Stimulated activated CD4-positive, alpha-beta T cell treated with anti-CD3 and anti-CD28 coated beads, Interleukin-4, amount 100 ng/mL, for 4 hours (primary cell): ENCODE results near the gene MAP2K4.
"Not testable (repeated sequence)": the region's sequence is repeated elsewhere in the genome, so short reads cannot be mapped to it uniquely, and the experiment has no call there.

Experiments used
- DNase-seq, 2 experiments: peaks; one replicate each; pipeline ENCODE4 v3.0.0-alpha.2; 2020

Gene MAP2K4

DNA sequence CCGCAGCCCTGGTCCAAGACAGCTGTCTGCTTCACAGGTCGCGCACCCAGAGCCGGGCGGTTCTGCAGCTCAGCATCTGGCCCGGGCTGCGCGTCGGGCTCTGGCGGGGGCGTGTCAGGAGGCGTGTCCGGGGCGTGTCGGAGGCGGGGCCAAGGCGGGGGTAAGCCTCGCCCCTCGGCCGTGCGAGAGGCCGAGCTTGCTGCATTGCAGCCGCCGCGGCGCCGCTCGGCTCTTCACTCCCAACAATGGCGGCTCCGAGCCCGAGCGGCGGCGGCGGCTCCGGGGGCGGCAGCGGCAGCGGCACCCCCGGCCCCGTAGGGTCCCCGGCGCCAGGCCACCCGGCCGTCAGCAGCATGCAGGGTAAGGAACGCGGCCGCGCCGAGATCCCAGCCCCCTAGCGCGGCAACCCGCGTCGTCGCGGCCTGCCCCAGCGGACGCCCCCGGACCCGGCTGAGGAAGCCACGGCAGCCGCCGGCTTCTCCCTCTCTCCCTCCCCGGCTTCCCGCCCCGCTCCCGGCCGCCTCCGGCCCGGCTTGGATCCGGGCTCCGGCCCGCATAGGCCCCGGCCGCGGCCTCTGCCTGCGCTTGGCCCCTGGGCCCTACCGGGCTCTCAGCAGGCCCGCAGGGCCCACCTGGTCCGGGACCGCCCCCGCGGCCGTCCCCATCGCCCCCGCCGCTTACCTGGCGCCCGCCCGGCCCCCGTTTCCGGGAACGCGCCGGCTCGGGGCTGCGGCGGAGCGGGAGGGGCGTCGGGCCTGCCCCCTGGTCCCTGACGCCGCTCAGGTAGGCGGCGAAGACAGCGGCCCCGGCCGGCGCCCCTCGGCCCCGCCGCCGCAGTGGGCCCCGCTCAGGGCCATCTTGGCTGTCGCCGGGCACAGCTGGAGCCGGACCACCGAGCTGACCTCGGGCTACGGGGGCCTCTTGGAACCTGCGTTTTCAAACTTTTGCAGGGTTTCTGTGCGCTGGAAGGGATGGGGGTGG, at the start of gene MAP2K4:
TSS of gene MAP2K4 (plus strand) at position 236 of the 981 bp plus-strand sequence. CDS start at position 246, 10 bp downstream.
- peak; percentile 91 to 97 for DNase-seq

DNA sequence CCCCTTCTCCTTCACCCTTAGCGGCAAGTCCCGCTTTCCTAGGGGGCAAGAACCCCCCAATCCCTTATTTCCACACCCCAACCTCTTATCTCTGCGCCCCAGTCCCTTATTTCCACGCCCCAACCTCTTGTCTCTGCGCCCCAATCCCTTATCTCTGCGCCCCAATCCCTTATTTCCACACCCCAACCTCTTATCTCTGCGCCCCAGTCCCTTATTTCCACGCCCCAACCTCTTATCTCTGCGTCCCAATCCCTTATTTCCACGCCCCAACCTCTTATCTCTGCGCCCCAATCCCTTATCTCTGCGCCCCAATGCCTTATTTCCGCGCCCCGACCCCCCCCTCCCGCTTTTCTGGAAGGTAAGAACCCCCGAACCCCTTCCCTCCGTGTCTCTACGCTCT, 47.9 kb upstream of the MAP2K4 start:
- not testable (repeated sequence) for DNase-seq

DNA sequence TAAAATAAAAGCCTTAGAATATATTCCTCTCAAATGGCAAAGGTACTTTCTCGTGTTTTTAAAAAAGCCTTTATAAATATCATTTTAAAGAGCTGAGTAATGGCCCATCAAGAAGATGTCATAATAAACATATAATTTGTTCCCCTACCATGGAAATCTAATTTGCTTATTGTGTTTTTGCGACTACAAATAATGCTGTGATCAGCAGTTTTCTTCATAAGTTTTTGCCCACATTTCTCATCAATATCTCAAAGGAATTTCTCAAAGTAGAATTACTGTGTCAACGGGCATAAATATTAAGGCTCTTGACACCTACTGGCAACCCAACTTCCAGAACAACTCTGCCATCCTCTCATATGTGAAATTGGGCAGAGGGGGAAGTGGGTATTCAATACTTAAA, 40.9 kb upstream of the MAP2K4 start:
- no peak for DNase-seq

DNA sequence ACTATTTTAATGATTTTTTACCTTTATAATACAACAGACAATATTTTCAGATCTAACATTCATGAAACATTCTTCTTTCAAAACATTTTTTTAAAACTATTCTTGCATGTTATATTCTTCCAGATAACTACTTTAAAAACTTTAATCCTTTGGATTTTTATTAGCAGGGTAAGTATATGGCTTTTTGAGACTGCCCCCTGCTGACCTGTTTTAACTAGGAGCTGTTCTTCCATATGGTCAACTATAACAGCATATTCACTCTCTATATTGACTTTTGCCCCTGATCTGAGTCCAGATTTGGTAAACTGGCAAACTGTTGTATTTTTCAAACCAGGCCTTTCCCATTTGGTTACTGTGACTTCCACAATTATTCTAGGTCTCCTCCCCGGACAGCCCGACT, 39.9 kb upstream of the MAP2K4 start:
- no peak for DNase-seq

DNA sequence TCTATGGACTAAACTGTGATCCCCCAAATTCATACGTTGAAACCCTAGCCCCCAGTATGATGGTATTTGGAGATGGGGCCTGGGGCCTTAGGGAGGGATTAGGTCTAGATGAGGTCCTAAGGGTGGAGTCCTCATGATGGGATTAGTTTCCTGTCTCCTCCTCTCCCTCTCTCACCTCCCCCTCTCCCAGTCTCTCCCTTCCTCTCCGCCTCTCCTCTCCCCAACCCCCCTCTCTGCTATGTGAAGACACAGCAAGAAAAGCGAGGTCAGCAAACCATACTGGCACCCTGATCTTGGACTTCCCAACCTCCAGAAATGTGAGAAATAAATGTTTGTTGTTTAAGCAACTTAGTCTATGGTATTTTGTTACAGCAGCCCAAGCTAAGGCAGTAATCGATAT, 38.8 kb upstream of the MAP2K4 start:
- DNase-seq: no peak

DNA sequence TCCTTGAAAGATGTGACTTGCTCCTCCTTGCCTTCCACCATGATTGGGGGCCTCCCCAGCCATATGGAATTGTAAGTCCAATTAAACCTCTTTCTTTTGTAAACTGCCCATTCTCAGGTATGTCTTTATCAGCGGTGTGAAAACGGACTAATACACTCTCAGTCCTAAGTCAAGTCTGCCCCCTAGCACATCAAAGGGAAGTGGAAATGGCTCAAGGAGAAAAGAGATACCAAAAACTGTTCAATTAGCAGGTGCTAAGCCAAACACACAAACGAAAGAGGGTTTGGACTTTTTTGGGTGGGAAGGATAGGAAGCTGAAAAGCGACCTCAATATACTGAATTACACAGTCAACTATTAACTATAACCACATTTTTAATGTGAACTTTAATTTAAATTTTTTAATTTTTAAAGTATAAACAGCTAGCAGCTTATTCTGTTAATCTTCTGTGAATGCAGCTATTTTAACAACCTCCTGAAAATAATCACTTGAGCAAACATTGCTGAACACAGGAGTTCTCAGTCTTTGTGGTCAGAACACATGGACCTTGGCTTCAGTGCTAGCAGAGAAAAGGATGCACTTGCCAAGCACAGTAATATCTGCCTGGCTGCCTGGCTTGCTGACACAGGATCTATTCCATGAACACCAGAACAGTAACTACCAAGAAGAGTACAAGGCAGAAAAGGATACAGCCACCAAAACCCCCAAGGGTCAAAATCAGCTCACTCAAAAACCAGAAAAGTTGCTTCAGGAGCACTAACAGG, 34.3 kb upstream of the MAP2K4 start:
- no peak for DNase-seq

DNA sequence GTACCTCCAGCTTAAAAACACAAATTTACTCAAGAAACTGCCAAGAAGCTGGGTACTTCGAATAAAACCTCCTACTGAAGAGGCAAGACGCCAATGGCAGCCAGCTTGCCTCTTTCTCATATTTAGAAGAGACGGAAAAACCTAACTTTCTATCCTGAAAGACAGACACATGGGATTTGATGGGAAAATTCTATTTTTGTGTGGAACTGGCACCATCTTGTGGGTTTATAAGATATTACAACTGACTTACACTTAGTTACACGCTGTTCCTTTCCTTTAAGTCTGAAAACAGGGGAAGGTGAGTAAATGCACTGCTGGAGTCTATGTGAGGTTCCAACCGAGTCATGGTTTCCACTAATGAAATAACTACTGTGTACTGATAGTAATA, 33.7 kb upstream of the MAP2K4 start:
- DNase-seq: no peak

DNA sequence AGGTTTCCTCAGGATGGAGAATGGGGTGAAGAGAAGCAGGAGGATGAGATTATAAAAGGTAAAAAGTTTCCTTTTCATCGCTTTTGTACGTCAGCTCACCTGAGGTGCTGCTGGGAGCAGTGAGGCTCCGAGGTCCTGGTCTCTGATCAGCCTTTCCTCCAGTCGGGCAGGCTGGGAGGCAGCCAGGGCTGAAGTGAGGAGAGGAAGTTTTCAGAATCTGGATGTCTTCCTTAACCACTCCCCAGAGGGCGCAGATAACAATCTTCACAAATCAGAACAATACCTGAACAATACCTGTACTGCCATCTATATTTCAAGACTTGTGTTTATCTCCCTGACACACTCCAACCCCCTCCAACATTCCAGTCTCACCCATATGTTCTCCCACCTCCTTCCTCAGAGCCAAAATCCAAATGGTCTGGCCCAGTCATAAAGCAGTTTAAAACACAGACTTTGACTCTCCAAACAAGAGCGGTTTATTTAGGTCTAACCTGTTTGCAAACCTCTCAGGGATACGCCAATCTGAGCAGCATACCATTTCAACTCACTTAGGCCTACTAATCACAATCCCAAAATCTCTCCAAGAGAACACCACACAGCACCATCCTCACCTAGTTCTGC, 30.2 kb upstream of the MAP2K4 start:
- DNase-seq: no peak

DNA sequence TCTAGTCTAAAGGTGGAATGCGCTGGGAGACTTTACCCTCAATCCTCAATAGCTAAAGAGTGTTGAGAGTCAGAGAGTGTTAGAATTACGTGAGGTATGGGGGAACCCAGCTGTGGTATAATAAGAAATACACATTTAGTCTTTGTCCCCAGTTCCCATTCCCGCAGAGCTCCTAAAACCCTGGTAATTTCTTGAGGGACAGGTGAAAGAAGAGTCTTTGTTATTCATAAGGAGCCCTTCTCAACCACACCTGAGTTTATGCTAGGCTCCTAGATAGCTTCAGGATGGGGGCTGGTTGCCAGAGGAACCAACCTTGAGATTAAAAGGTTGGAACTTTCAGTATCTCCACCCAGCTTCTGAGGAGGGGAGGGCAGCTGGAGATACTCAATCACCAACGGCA, 29.2 kb upstream of the MAP2K4 start:
- DNase-seq: no peak

DNA sequence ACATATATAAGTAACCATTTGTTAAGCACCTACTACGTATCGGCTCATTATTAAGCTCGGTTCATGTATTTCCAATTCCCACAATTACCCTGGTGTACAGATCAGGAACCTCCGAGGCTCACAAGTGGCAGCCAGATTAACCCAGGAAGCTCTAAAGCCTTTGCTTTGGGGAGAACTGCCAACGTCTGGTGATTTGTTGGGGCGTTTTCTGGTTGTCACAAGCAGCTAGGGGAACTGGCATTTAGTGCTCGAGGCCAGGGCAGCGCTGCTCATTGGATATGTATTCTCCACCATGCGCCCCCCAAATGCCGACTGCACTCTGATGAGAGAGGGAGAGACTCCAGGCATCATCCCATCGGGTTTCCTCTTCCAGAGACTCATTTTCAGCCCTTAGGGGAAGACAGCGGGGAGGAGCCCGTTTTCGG, 23.9 kb upstream of the MAP2K4 start:
- DNase-seq: peak in 1 of 2 experiments; percentile 21

DNA sequence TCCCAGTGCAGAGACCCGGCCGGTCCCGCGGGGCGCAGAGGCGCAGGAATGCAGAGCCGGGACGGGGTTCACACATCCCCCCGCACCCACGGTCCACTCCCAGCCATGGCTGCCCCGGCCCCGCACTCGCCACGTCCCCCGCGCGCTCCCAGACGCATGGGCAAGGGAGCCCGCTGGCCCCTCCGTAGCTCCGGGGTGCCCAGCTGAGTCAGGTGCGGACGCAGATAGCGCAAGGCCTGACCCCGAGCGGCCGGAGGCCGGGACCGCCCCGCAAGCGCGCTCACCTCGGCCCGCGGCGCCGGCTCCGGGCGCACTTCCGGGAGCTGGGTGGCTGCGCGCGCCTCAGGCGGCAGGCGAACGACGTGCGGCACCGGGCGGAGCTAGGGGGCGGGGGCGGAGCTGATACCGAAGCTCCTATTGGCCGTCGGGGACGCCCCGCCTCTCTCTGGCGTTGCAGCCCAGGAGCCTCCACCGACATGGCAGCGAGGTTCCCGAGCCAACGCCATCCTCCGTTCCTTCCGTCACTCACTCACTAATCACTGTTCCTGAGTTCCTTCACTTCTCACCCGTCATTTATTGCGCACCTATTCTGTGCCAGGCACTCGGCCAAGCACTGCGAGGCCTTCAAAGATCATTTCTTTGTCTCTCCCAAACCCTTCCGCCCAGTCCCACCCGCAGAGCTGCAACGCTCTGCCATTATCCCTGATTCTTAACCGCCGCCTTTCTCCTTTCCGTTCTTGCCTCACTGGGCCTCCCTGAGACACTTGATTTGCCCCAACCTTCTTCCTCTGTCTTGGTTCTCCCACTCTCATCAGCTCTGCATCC, 23.3 kb upstream of the MAP2K4 start, which contains the start of gene ZNF18:
TSS of gene ZNF18 (minus strand) at position 329 of the 825 bp plus-strand sequence. CDS start 4,646 bp downstream, outside the sequence.
- DNase-seq: peak; percentile 95 to 97

DNA sequence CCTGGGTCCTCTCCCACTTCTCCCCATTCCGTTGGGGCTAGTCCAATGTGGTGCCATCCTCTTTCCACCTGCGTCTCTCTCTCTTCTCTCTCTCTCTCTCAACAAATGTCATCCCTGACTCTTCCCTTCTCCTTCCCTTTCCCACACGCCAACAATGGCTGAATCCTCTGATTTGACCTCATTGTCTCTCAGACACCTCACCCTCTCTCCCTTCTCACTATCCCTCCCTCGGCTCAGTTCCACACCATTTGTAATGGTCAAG, 22.8 kb upstream of the MAP2K4 start:
- no peak for DNase-seq

DNA sequence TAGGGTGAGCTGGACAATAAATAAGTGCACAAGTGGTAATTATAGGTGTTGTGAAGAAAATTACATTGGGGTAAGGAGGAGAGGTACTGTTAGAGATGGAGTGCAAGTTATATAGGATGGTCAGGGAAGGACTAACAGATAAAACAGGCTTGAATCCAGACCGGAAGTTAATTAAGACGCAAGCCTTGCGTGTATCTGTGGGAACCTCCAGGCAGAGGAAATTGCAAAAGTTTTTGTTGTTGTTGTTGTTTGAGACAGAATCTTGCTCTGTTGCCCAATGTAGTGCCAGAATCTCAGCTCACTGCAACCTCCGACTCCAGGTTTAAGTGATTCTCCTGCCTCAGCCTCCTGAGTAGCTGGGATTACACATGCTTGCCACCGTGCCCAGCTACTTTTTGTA, 21.0 kb upstream of the MAP2K4 start:
- no peak for DNase-seq

DNA sequence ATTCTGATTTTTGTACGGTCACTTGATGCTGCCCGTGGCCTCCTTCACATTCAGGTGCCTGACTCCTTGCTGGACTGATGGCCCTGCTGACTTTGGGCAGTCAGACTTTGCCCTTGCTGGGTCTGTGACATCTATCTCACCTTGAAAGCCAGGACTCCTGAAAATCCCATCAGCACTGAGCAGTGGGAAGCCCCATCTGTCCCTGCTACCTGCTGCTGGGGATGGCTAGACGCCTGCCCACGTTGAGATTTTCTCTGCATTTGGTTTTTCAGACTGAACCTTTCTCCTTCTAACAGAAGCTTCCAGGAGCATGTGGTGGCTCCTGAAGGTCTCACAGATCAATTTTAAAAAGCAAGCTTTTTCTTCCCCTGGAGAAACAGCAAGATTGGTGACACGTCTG, 13.2 kb upstream of the MAP2K4 start:
- DNase-seq: no peak

DNA sequence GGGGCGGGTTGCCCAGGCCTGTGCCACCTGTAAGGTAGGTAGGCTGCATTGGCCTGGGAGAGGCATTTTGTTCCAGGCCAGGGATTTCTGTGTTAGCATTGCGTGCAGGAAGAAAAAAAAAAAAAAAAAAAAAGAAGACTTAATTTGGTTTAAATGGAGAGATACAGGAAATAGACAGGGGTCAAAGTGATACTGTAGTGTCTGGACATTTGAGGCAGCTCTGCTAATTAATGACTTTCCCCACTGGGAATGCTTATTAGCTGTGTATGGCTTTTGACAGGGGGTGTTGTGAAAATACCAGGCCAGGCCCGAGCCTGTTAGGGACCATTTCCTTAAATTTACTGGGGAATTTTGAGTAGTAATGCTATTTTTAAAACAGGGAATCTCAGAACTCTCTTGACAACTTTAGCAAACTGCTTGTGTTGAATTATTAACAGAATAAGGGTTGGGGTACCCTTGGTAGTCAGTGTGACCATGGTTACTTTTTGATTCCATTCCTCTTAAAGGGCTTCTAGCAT, 1.0 kb downstream of the MAP2K4 start:
- DNase-seq: no peak

DNA sequence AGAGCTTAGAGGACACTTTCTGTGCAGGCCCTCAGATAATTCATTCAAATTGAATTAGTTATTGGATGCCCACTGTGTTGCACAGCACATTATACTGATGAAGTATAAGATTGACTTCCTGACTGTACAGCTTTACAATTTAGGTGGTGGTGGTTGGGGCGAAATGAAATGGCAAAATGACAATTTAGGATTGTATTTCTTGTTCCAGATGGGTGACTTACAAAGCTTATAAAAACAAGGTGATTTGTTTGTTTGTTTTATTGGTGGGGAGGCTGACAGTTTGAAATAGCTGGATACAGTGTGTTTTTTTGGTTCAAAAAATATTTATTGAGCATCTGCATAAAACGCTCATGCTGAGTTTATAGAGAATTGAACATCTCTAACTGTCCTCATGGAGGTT, 1.6 kb downstream of the MAP2K4 start:
- DNase-seq: no peak

DNA sequence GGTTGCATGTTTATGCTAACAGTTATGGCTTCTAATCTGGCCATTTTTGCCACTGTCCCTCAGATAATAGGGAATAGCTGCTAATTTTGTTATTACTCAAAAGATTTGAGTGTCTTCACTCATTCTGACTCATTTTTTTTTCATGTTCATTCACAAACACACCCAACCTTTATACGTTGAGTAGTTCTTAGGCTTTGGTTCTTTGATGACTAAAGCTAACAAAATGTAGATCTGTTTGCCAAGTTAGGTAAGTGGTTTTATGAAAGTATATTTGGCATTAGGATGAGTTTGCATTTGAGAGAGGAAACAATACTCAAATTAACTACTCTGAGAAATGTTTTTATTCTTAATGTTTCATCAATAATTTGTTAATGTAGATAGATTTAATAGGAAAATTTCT, 3.6 kb downstream of the MAP2K4 start:
- DNase-seq: no peak

DNA sequence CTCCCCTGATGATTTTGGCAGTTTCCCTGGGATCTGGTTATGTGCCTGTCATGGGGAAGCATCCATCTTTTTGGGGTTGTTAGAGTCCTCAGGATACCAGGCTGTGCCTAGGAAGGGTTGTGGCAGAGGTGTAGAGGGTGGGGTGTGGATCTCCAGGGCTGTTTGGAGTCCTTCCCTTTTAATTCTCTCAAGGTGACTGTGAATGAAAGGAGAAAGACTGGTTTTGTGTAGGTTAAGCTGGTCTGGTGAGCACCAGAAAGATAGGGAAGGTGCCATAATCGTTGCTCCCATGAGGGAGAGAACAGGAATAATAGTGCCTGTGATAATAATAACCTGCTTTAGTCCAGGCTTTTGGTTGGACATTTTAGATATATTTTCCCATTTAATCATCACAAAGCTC, 7.0 kb downstream of the MAP2K4 start:
- no peak for DNase-seq

DNA sequence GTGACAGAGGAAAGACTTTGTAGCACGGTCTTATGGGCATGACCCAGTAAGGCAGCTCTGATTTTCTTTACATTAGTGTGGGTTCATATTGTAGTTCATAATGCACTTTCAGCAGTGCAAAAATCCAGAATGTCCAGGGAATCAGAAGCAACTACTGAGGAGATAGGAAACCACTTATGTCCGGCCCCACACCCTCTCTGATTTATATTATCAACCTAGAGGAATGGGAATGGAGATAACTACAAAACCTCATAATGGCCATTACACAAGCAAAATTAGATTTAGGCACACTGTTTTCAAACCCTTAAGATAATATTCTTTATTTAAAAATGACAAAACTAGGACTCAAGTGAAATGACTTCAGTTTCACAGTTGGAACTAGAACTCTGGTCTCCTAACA, 7.9 kb downstream of the MAP2K4 start:
- DNase-seq: no peak

DNA sequence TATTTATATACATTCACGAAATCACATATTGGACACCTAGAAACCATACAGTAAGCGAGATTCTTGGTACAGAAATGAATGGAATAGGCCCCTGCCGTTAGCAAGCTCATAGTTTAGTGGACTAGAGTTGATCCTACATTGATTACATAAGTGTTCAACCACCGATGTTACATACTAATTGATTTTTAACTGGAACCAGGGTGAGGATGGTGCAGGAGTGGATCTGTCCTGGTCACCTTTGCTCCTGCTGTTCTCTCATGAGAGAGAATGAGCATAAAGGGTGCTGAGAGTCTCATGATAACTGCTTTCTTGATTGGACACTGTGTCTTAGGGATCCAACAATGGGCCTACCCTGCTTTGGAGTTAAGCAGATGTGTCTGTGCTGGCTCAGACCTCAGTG, 13.9 kb downstream of the MAP2K4 start:
- no peak for DNase-seq

DNA sequence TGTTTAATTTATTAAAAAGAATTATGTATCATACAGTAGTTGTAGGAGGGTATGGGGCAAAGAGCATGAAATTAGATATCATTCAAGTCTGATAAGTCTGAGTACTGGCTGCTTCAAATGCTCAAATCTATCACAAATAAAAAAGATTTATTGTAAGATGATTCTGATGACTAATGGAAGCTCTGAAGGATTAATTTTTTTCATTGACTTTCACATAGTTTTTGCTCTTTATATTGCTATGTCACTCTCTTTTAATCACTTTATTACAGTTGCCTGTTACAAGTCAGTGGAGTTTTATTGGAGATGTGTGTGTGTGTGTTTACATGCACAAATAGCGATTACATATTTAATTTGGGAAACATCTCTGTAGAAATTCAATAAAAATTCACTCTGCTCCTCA, 15.0 kb downstream of the MAP2K4 start:
- no peak for DNase-seq

DNA sequence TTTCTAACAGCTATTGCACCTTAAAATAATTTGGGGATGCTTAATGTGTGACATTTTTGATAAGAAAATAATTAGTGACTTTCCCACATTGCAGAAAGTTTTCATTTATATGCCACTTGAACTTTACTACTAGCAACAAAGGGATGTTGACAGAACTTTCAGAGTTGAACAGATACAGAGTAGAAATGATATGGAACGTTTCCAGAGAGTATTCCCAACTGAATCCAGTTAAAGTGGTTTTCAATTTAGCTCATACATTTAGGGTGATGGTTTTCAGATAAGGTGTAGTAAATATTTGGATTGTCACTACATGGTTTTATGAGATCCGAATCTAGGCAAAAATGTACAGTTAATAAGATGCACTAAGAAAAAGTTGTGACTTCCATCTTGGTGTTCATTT, 17.3 kb downstream of the MAP2K4 start:
- DNase-seq: no peak

DNA sequence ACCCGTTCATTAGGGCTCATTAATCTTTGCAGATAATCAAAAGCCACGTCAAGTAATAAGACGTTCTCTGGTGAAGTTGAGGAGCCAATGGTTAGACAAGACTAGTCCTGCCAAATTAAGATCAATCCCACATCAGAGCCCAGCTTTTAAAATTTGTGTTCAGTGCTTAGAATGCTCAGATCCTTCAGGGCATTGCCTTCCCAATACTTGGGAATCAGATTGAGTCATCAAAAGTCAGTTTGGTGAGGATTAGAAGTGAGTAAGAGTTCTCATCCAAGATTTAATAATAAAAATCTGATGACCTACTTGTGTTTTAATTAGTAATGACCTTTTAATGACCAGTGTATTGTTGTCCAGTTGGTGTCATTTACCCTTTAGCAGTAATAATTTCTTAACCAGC, 19.8 kb downstream of the MAP2K4 start:
- no peak for DNase-seq
